NCI-H82 treated with DMSO at 0.1 percent for 48 hours (cell line): ENCODE results near the gene PTPRN2.
"Not testable (repeated sequence)": the region's sequence is repeated elsewhere in the genome, so short reads cannot be mapped to it uniquely, and the experiment has no call there.

ENCODE experiments used
- DNase-seq: peaks from one replicate; lab custom pipeline; 2025; ENCODE audit not compliant: unreplicated experiment; lab: John Stamatoyannopoulos, UW

PTPRN2 gene

GRCh38 chr7:157930441-157930840, 657.2 kb downstream of the PTPRN2 start:
- no peak for DNase-seq

DNA sequence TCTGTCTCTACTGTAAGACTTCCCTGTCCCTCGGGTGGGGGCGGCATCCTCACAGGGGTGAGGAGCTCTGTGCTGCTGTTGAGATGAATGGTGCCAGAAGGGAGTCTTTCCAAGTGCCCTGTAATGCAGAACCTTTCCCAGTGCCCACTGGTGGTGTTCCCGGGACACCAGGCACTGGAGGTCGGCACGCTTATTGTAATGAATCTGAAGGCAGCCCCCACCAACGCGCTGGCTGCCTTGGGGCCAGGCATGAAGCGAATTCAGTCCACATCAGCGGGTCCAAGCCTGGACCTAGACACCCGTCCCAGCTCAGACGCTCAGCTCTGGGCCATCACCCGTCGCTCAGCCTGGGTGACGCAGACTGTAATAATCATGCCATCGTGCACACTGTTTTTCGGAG, 658.0 kb downstream of the PTPRN2 start:
- no peak for DNase-seq

- DNase-seq: no peak
These were observed 658.7 kb downstream of the PTPRN2 start for GRCh38 chr7:157928808-157929425.

GRCh38 chr7:157928171-157928794, 659.3 kb downstream of the PTPRN2 start:
- no peak for DNase-seq

GRCh38 chr7:157927313-157927925, 660.2 kb downstream of the PTPRN2 start:
- no peak for DNase-seq

DNA sequence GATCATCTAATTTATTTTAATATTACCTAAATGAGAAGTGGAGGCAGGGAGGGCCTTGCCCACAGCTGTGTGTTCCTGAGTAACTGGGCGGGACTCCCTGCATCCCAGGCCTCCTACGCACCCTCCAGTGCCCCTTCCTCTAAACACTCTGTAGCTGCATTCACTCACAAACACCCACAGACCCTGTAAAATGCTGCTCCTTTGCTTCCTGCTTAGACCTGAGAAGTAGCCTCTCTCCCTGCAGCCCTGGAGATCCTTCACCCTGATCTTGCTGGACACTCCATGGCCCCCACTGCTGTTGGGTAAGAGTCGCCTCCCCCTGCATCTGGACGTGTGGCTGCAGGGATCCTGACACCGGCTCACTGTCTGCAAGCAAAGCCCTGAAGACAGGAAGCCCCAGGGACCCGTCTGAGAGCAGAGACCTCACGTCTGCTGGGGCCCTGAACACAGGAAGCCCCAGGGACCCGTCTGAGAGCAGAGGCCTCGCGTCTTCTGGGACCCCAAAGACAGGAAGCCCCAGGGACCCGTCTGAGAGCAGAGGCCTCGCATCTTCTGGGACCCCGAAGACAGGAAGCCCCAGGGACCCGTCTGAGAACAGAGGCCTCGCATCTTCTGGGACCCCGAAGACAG, 661.0 kb downstream of the PTPRN2 start:
- no peak for DNase-seq

DNA sequence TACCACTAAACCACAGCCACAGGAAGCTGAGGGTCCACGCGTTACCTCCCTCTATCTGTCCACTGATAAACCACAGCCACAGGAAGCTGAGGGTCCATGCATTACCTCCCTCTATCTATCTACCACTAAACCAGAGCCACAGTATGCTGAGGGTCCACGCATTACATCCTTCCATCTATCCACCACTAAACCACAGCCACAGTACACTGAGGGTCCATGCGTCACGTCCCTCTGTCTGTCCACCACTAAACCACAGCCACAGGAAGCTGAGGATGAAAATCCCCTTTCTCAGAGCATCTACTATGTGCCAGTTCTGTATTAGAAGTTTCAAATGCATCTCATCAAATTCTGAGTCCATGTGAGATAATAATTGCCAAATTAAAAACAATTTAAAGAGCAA, 661.5 kb downstream of the PTPRN2 start:
- no peak for DNase-seq

DNA sequence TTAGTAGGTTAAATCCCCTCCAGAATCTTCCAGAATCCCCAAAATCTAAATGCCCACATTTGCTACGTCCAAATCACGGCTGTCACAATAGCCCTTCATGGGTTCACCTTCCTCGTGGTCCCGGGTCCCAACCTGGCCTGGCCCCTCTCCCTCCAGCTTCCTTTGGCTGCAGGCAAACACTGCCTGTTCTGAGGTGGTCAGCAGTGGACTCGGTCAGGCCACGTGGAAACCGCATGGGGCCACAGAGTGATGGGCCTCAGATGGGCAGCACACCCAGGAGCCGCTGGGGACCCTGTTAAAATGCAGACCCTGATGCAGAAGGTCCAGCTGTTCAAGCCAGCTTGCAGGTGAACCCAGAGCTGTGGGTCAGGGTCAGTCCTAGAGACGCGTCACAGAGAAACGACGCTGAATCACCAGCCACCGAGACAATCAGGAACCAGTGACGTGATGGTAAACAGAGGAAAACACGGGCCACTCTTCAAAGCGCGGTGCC, 662.2 kb downstream of the PTPRN2 start:
- no peak for DNase-seq

DNA sequence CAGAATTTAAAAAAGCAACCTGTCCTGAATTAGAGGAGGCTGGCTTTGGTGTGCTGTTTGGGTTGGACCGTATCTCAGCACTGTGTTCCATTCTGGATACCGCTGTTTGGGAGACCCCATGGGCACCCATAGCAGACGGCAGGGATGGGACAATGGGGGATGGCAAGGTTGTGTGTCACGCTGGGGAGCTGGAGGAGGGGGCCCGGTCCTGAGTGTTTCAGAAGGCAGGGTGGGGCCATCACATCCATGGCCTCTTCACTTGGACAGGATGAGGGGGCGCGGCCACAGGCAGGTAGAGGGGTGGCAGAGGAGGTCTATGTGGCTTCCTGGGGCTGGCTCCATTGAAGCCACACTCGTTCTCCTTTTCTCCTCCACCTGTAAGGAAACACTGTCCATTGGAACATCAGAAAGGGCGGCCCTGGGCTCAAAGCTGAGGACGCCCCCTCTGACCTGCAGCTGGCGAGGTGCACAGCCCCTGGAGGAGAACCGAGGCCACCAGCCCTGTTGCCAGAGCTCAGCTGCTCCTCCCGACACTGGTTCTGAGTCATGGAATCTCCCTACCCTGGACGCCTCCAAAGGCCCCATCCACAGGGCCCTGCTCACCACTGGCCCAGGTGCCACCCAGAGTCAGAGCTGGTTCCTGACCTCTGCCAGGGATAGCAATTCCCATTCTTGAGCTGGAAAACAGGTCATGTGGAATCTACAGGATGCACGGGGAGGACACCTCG, 663.6 kb downstream of the PTPRN2 start:
- no peak for DNase-seq

DNA sequence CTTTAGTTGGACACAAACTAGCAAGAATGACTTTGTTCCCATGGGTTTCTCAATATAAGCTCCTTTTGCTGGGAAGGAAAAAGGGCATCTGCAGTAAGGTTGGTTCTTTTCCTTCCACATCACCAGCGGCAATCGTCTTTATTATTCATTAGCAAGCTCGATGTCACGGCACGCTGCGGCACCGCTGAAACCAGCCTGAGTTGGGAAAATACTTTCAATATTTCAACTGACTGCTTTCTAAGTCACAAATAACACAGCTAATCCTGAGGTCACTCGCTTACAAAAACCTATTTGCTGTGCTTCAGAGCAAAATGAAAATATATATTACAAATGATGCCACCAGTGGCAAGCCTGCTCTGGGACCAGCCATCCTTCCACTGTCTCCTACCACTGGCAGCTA, 665.0 kb downstream of the PTPRN2 start:
- no peak for DNase-seq

- no peak for DNase-seq
These were observed 669.1 kb downstream of the PTPRN2 start for GRCh38 chr7:157918326-157919080.

DNA sequence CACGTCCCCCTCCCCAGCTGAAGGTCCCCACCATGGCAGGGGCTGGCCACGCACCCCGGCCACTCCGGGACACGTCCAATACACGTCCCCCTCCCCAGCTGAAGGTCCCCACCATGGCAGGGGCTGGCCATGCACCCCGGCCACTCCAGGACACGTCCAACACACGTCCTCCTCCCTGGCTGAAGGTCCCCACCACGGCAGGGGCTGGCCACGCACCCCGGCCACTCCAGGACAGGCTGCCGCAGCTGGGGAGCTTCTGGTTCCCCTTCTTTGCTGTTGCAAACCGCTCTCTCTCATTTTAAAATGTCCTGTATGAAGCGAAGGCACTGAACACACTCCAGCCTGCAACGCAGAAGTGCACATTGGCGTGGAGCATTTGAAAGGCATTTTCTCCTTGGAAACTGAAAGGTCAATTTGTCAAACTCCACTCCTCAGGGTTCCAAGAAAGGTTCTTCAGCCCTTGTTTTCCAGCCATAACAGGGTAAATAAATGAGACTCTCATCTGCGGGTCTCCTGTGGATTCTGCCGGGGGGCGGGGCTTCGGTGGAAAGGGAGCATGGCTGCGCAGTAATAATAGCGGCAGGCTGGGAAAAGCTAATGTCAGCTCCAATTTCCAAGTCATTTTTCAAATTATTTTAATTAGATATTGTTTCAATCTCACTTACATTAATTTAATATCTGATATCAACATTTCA, 670.5 kb downstream of the PTPRN2 start:
- no peak for DNase-seq

- no peak for DNase-seq
These were observed 677.2 kb downstream of the PTPRN2 start for GRCh38 chr7:157910446-157910845.

- not testable (repeated sequence) for DNase-seq
These were observed 677.6 kb downstream of the PTPRN2 start for GRCh38 chr7:157910045-157910444.

- DNase-seq: no peak
These were observed 678.3 kb downstream of the PTPRN2 start for GRCh38 chr7:157909370-157909769.

DNA sequence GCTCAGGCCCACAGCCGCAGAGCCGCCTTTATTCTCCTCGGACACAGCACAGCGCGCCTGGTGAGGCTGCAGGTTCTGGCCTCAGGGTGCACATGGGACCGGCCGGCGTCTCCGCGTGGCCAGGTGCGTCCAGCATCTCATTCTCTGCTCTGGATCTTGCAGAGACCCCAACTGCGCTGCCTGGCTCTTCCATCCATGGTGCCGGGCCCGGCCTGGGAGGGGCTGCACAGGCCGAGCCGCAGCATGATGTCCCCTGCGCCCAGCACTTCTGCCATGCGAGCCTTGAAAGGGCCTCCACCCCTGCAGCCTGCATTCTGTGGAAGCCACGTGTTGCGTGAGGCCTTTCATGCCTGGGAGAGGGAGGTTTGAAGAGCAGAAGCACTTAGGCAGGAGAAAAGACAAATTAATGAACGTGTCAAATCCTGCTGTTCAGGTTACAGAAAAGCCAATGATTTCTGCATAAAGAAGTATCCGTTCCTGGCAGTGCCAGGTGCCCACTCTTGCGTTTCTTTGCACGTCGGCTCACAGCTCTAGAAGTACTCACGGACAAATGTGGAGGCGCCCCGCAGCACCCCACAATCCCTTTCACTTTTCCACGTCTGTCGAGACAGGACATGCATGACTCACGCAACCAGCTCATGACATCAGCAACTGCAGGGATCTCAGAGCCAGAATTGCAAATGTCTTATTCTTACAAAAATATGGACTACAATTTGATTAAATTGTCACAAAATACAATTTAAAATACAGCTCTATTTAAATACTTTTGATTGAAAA, 679.4 kb downstream of the PTPRN2 start:
- DNase-seq: no peak

GRCh38 chr7:157907091-157907490, 680.5 kb downstream of the PTPRN2 start:
- DNase-seq: no peak

GRCh38 chr7:157906583-157906982, 681.0 kb downstream of the PTPRN2 start:
- no peak for DNase-seq
